ENCODE data around the gene USP6NL. TPM values are rescaled to one million over a fixed set of nuclear protein-coding genes. Genes with fewer than 3 reads are reported as not detected.

USP6NL gene
- total RNA-seq, 1 experiment from 2014 or later: 21.4 TPM

DNA sequence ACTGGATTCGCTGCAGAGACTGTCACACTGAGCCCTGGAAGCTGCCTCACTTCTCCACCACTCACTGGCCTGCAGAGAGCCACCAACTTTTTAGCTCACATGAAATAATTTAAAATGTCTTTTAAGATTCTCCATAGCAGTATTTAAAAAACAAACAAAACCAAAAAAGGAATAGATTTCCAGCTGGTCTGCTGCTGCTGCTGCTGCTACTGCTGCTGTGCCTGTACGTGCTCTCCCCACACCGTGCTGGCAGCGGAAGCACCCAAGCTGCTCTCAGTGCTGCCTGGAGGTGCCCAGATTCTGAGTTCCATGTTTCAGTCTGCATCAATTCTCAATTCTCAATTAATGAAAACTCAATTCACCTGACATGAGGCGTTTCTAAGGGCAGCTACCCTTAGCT, 146.0 kb downstream of the USP6NL start:
- CTCF ChIA-PET: interaction anchor here (0.6 kb wide), 1 partner anchor 844 kb away, joined by 5 read pairs; no protein-coding TSS in a partner anchor

DNA sequence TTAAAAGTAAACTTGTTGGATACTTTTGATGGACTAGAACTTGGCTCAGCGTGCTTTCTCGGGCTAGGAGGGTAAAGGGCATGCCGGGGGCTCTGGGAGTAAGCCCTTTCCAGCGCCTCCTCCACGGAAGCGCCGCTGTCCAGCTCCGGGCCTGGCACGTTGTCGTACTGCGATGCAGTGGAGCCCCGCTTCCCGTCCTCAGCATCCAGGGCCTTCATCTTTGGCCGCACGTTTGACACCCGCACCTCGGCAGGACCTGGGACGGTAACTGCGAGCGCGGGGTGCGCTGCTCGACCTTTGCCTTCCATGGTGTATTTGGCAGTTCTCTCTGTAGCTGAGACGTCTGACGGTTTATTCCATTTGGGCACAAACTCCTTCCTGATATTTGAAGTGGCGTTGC, 148.3 kb downstream of the USP6NL start:
- H3K27me3 Mint-ChIP-seq (ENCODE audit: low read depth): no peaks in the 10 kb centered on the region
- peaks cover 19% of the 10 kb centered on the region for H3K36me3 Mint-ChIP-seq
- H3K9me3 Mint-ChIP-seq: no peaks in the 10 kb centered on the region
- no peak overlapping the region for H3K4me3 Mint-ChIP-seq
- DNase-seq (ENCODE audit: low spot score): no peak
- ATAC-seq: no peak
- peaks cover 2% of the 10 kb centered on the region for H3K4me1 Mint-ChIP-seq
- POLR2A ChIA-PET: no interaction called here
- CTCF ChIA-PET: no interaction called here
- H3K27ac Mint-ChIP-seq: no peak overlapping the region
- TF ChIP-seq, protein P1, sequence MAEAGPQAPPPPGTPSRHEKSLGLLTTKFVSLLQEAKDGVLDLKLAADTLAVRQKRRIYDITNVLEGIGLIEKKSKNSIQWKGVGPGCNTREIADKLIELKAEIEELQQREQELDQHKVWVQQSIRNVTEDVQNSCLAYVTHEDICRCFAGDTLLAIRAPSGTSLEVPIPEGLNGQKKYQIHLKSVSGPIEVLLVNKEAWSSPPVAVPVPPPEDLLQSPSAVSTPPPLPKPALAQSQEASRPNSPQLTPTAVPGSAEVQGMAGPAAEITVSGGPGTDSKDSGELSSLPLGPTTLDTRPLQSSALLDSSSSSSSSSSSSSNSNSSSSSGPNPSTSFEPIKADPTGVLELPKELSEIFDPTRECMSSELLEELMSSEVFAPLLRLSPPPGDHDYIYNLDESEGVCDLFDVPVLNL (CRISPR knock-in tag; IDR thresholded peaks at IDR 0.05; ENCODE audit: borderline replicate concordance, low read depth): no peak
- TF ChIP-seq OVOL2 (CRISPR knock-in tag; IDR thresholded peaks at IDR 0.05; ENCODE audit: borderline replicate concordance) (no peak), EMX1 (CRISPR knock-in tag; IDR thresholded peaks at IDR 0.05) (no peak), CBFB (CRISPR knock-in tag; IDR thresholded peaks at IDR 0.05; ENCODE audit: low read depth) (no peak), NR2C2 (CRISPR knock-in tag; IDR thresholded peaks at IDR 0.05) (no peak), FOXP1 (CRISPR knock-in tag; IDR thresholded peaks at IDR 0.05; ENCODE audit: borderline replicate concordance) (no peak), ZNF232 (CRISPR knock-in tag; IDR thresholded peaks at IDR 0.05) (no peak), NR3C1 (CRISPR knock-in tag; conservative IDR thresholded peaks at IDR 0.05; ENCODE audit: low read depth) (no peak), ZNF219 (CRISPR knock-in tag; IDR thresholded peaks at IDR 0.05; ENCODE audit: borderline replicate concordance) (no peak), SMAD4 (CRISPR knock-in tag; IDR thresholded peaks at IDR 0.05) (no peak), ATF1 (CRISPR knock-in tag; IDR thresholded peaks at IDR 0.05) (no peak), TP53 (CRISPR knock-in tag; IDR thresholded peaks at IDR 0.05) (no peak), ESRRA (CRISPR knock-in tag; IDR thresholded peaks at IDR 0.05; ENCODE audit: borderline replicate concordance) (no peak)

More for the DNA sequence above, 146.0 kb downstream of the USP6NL start:
- DNase-seq (ENCODE audit: low spot score) (no peak), ATAC-seq (no peak)
- no peak for TF ChIP-seq ZNF416 (CRISPR knock-in tag; IDR thresholded peaks at IDR 0.05)
- TF ChIP-seq SP1 (CRISPR knock-in tag; conservative IDR thresholded peaks at IDR 0.05): no peak
- TF ChIP-seq, protein P2, sequence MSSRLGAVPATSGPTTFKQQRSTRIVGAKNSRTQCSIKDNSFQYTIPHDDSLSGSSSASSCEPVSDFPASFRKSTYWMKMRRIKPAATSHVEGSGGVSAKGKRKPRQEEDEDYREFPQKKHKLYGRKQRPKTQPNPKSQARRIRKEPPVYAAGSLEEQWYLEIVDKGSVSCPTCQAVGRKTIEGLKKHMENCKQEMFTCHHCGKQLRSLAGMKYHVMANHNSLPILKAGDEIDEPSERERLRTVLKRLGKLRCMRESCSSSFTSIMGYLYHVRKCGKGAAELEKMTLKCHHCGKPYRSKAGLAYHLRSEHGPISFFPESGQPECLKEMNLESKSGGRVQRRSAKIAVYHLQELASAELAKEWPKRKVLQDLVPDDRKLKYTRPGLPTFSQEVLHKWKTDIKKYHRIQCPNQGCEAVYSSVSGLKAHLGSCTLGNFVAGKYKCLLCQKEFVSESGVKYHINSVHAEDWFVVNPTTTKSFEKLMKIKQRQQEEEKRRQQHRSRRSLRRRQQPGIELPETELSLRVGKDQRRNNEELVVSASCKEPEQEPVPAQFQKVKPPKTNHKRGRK (CRISPR knock-in tag; IDR thresholded peaks at IDR 0.05; ENCODE audit: borderline replicate concordance): no peak
- TF ChIP-seq MYBL2 (CRISPR knock-in tag; IDR thresholded peaks at IDR 0.05): no peak
- TF ChIP-seq SOX15 (CRISPR knock-in tag; IDR thresholded peaks at IDR 0.05): no peak
- TF ChIP-seq, protein P3, sequence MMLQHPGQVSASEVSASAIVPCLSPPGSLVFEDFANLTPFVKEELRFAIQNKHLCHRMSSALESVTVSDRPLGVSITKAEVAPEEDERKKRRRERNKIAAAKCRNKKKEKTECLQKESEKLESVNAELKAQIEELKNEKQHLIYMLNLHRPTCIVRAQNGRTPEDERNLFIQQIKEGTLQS (CRISPR knock-in tag; conservative IDR thresholded peaks at IDR 0.05): no peak
- TF ChIP-seq, protein P4, sequence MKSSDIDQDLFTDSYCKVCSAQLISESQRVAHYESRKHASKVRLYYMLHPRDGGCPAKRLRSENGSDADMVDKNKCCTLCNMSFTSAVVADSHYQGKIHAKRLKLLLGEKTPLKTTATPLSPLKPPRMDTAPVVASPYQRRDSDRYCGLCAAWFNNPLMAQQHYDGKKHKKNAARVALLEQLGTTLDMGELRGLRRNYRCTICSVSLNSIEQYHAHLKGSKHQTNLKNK (CRISPR knock-in tag; IDR thresholded peaks at IDR 0.05): no peak
- TF ChIP-seq, protein P5, sequence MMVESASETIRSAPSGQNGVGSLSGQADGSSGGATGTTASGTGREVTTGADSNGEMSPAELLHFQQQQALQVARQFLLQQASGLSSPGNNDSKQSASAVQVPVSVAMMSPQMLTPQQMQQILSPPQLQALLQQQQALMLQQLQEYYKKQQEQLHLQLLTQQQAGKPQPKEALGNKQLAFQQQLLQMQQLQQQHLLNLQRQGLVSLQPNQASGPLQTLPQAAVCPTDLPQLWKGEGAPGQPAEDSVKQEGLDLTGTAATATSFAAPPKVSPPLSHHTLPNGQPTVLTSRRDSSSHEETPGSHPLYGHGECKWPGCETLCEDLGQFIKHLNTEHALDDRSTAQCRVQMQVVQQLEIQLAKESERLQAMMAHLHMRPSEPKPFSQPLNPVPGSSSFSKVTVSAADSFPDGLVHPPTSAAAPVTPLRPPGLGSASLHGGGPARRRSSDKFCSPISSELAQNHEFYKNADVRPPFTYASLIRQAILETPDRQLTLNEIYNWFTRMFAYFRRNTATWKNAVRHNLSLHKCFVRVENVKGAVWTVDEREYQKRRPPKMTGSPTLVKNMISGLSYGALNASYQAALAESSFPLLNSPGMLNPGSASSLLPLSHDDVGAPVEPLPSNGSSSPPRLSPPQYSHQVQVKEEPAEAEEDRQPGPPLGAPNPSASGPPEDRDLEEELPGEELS (CRISPR knock-in tag; IDR thresholded peaks at IDR 0.05): no peak
- Mint-ChIP-seq H3K4me1 (peaks cover 24% of the 10 kb centered on the region), H3K36me3 (peaks cover 19% of the 10 kb centered on the region), H3K9me3 (no peaks in the 10 kb centered on the region), H3K27ac (no peak overlapping the region), H3K4me3 (no peak overlapping the region), H3K27me3 (ENCODE audit: low read depth) (no peaks in the 10 kb centered on the region)
- POLR2A ChIA-PET: no interaction called here
